DMS153 treated with DMSO at 0.1 percent for 48 hours (cell line): ENCODE results near the gene TMEM212.

Experiments
- DNase-seq: peaks from one replicate; lab custom pipeline; 2025; ENCODE audit not compliant: unreplicated experiment; lab: John Stamatoyannopoulos, UW

Gene TMEM212

DNA sequence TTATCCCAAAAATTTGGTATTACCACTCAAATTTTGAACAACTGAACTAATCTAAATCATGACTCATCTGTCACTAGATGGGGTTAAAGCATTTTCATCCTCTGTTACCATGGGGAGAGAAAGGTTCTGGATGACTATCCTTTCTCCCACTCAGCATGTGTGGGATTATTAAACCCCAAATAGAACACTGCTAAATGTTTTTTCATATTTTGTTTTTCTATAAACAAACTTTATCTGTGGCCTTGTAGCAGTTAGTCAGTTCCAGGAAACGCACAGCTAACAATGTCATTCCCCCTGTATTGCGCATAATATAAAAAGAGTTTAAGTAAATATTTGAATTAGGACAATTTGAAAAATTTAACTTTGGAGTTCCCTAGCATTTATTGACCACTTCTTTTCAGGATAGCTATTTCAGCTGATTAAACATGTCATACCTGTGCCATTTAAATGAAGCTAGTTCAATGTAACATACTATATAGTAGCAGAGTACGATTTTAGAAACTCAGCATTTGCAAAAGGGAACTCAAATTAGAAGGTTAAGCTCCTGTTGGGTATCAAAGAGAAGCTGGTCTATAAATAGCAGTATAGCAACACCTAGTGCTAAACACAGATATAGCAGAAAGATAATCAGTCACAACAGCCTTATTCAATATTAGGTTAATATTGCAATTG, 9.2 kb upstream of the TMEM212 start:
- peak; percentile 30 for DNase-seq

GRCh38 chr3:171834461-171834801, 8.7 kb upstream of the TMEM212 start:
- DNase-seq, result no peak

DNA sequence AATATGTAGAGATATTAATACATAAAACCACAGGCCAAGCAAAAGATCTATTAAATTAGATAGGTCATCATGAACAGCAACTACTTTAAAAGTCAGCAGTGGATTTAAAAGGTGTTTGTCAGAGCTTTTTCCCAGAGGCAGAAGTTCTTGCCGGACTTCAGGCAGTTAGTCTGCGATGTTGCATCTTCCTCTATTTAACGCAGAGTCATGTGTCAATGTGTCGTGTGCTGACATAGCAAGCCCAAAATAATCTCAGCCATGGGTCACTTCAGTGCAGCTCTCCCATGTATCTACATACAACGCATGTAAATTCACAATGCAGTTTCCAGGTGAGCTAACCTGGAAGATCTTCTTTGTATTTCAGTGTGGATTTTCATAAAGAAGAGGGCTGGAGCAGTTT, 8.0 kb upstream of the TMEM212 start:
- no peak for DNase-seq

DNA sequence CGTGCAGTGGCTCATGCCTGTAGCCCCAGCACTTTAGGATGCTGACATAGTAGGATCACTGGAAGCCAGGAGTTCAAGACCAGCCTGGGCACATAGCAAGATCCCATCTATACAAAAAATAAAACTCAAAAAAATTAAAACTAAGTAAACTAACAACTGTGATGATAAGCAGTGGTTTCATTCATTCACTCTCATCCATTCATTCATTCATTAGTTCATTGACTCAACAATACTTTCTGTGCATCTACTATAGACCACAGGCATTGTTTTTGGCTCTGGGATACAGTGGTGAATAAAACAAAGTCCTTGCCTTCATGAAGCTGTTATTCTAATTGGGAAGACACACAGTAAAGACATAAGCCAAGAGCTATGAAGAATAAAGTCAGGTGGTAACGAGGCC, 7.5 kb upstream of the TMEM212 start:
- DNase-seq, result no peak

DNA sequence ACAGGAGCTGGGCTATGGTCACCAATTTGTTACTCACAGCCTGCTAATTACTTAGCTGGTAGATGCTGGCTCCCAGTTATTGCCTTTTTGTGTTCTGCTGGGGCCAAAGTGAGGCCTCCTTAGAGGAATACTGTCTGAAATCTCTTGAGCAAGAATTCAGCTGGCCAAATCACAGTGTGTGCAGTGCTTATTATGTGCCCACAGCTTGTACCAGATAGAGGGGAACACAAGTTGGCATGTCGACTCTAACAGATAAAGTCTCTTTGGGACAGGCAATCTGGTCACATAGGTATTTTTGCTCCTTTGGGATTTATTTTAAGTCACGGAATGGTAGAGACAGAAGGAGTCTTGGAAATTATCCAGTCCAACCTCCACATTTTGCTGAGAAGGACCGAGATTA, 6.3 kb upstream of the TMEM212 start:
- no peak for DNase-seq

GRCh38 chr3:171837698-171838097, 5.5 kb upstream of the TMEM212 start:
- no peak for DNase-seq

GRCh38 chr3:171838218-171838720, 4.9 kb upstream of the TMEM212 start:
- no peak for DNase-seq

- no peak for DNase-seq
Observed at GRCh38 chr3:171839270-171839669, 3.9 kb upstream of the TMEM212 start.

- no peak for DNase-seq
Observed at GRCh38 chr3:171840445-171840810, 2.7 kb upstream of the TMEM212 start.

- no peak for DNase-seq
Observed at GRCh38 chr3:171840811-171841619, 2.1 kb upstream of the TMEM212 start.

DNA sequence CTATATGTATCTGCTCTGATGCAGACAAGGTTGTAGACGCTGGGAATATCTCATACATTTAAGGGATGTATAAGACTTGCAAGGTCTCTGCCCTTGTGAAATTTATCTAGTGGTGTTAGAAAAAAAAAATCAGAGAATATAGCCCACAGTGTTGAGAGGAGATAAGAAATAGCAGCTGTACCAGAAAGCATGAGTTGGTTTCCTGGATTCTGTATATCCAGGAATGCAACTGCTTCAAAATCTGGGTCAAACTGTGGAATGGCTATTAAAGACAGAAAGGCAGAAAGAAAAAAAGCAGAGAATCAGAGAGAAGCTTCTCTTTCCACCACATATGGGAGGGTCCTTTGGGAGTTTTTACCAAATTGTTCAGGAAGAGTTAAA, 1.5 kb upstream of the TMEM212 start:
- no peak for DNase-seq

DNA sequence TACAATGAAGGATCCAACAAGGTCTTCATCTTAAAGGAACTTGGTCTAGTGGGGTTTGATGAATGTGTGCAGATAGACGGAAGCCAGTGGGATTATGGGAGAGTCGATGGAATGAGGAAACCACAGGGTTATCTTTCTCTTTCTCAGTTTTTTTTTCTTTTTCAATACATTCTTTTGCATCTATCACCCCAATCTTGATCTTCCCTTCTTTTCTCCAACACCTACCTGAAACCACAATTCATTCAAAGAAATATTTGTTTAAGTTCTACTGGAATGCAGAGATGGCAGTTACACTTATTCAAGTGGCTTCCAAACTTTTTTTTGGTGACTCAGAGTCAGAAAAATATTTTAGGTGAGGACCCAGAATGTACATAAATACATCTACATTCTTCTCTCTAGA, 1.7 kb downstream of the TMEM212 start:
- no peak for DNase-seq

GRCh38 chr3:171845481-171846284, 2.5 kb downstream of the TMEM212 start:
- no peak for DNase-seq

GRCh38 chr3:171846597-171846996, 3.4 kb downstream of the TMEM212 start:
- no peak for DNase-seq

- DNase-seq, result no peak
Observed at GRCh38 chr3:171847133-171847532, 4.0 kb downstream of the TMEM212 start.

DNA sequence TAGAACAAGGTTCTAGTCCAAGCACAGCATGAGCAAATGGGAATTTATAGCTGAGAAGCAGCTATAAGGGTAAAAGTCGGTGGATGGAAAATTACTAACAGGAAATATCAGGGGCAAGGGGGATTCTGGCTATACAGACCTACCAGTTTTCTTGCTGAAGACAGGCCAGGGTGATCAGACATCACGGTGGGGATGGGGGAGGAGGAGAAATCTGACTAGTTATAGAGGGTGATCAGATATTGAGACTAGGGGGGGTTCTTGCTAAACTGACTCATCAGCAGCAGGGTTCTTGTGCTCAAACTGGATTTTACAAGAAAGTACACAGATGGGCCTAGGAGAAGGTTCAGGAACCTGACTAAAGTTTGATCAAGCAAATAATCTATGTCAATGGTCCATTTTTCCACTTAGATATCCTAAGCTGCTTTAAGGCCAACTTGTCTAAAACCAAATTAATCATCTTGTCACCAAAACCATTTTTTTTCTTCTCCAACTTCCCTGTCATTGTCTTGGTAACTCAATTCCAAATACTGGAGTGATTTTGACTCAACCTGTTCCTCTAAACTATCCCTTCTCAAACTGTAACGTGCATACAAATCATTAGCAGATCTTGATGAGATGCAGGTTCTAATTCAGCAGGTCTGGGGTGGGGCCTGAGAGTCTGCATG, 4.6 kb downstream of the TMEM212 start:
- DNase-seq, result no peak

GRCh38 chr3:171849617-171850319, 6.6 kb downstream of the TMEM212 start:
- DNase-seq, result no peak

DNA sequence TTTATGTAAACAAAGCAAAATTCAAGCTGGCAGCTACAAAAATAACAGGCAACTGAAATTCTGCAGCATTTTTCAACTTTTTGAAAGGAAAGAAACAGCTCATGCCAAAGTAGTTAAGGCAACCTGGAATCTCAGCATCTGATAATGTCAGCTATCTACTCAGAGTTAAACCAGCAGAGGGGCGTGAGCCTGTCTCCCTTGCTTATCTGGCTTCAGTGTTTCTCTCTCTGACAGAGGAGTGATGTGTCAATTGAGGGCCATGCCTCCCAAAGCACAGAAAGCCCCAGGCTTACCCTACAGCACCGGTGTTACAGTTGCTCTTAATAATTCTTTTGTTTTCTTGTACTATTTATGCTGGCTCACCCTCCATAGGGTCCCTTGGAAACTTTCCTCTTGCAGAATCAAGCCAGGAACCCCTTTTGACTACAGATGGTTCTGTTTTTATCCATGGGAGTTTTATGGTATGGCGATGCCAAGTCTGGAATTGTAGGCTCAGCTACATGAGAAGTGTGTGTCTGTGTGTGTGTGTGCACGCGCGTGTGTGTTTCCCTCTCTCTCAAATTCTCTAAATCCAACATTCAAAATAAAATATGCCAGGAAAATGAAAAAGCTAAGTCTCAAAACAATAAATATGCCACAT, 7.3 kb downstream of the TMEM212 start:
- DNase-seq, result no peak

DNA sequence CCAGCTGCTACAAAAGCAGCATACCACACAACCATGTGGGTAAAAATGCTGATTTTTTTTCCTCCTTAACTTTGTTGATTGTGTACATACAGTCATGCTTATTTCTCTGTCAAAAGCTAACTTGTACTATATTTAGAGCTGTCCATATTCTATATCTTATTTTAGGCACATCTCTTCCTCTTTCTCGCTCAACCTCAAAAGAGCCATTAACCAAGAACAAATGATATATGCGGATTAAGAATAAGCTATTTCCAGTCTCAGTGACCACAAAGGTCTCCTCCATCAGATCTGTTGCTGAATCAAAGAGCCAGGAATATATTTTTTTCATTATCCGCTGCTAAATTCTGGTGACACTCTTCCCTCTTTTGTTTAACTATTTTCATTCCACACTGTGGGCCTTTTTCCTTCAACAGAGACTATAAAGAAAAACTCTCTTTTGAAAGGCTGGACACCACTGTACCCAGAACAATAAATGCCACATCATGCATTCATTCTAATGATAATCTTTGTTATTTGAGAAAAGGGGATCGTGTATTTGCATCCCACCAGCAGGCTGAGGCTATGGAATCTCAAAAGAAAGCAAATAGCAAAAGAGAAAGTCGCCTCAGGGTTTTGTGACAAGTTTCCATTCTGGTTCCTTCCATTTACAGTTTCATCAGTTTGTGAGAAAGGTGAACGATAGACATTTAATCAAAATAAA, 8.0 kb downstream of the TMEM212 start:
- DNase-seq, result no peak

DNA sequence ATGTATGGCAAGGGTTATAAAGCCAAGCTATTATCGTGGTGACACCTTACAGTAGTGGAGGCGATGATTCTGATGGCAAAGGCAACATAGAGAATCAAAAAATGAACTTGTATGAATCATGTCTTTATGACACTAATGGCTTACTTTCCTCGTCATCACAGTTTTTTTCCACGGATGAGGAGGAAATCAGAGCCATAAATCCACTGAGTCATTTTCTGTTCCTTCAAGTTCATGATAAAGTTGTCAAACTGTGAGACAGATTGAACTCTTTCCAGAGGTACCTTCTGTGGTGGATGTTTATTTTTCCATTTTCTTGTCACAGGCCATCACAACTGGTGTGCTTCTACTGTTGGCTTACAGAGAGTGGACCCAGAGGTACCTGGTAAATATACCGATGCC, 8.5 kb downstream of the TMEM212 start:
- DNase-seq, result no peak
